PC-3 (cell line): ENCODE data around the gene CCDC38.

Source experiments
- EZH2 ChIP-seq: fragments of 300-600 bp; sonication (generic); IDR thresholded peaks from one replicate; pipeline ENCODE4 v1.6.1; 2017; ENCODE audit warnings: antibody characterized with exemption, mild to moderate bottlenecking, low read length; ENCODE audit not compliant: unreplicated experiment
- EZH2phosphoT487 ChIP-seq: fragments of 300-600 bp; sonication (generic); IDR thresholded peaks from 2 replicates; pipeline ENCODE4 v1.6.1; 2018; ENCODE audit warnings: mild to moderate bottlenecking, antibody characterized with exemption, low read length, borderline replicate concordance
- TF ChIP-seq, protein P1 (sequence below): fragments of 300-600 bp; sonication (generic); conservative IDR thresholded peaks from 2 replicates; pipeline ENCODE4 v1.5.1; 2017; ENCODE audit warnings: antibody characterized with exemption, low read depth, mild to moderate bottlenecking, low read length

DNA sequence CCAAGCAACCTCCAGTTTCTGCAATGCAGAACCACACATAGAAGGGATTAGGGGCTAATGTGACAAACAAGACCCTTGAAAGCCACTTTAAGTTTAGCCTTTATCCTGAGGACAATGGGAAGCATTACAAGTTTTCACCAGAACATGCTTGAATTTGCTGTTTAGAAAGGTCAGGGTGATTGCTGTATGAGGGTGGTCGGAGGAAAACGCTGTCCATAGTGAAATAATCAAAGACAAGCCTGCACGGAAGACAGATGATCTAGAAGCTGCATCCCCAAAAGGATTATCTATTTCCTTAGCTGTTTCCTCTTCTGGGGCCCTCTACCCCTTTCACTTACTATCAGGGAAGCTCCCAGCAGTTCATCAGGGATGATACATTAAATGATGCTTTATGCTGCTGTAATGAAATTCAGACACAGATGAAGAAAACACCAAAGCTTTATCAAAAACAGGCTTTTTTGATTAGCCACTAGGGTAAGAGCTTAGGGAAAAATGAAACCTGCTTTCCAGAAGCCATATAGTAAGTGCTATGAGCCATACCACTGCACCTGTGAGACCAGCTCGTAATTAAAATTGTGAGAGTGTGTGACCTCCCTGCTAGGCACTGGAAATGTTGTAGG lies 47.2 kb upstream of the CCDC38 start:
- TF ChIP-seq, protein P1, sequence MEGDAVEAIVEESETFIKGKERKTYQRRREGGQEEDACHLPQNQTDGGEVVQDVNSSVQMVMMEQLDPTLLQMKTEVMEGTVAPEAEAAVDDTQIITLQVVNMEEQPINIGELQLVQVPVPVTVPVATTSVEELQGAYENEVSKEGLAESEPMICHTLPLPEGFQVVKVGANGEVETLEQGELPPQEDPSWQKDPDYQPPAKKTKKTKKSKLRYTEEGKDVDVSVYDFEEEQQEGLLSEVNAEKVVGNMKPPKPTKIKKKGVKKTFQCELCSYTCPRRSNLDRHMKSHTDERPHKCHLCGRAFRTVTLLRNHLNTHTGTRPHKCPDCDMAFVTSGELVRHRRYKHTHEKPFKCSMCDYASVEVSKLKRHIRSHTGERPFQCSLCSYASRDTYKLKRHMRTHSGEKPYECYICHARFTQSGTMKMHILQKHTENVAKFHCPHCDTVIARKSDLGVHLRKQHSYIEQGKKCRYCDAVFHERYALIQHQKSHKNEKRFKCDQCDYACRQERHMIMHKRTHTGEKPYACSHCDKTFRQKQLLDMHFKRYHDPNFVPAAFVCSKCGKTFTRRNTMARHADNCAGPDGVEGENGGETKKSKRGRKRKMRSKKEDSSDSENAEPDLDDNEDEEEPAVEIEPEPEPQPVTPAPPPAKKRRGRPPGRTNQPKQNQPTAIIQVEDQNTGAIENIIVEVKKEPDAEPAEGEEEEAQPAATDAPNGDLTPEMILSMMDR = no peak
- no peak for TF ChIP-seq EZH2
- TF ChIP-seq EZH2phosphoT487 = no peak
